ENCODE data around the gene TPCN1. TPM values are rescaled to one million over a fixed set of nuclear protein-coding genes. Genes with fewer than 3 reads are reported as not detected.
A peak's percentile ranks its signal among the peaks of the same experiment; 100 is the strongest.

Gene TPCN1
- total and polyA plus RNA-seq, 2 of the 13 experiments (the other 11 are each of a cell fraction or from before 2014, with no cell fraction given): 8.0 to 26.8 TPM

GRCh38 chr12:113185180-113186032, 35.9 kb upstream of the TPCN1 start, which contains the start of the genes DDX54 and RITA1 (continued):
- TF ChIP-seq, protein P1, sequence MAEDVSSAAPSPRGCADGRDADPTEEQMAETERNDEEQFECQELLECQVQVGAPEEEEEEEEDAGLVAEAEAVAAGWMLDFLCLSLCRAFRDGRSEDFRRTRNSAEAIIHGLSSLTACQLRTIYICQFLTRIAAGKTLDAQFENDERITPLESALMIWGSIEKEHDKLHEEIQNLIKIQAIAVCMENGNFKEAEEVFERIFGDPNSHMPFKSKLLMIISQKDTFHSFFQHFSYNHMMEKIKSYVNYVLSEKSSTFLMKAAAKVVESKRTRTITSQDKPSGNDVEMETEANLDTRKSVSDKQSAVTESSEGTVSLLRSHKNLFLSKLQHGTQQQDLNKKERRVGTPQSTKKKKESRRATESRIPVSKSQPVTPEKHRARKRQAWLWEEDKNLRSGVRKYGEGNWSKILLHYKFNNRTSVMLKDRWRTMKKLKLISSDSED (CRISPR knock-in tag; IDR thresholded peaks at IDR 0.05): no peak
- TF ChIP-seq FOXK2 (IDR thresholded peaks at IDR 0.05): peak; percentile 98
- TF ChIP-seq ZKSCAN5 (CRISPR knock-in tag; IDR thresholded peaks at IDR 0.05): no peak
- TF ChIP-seq ZNF10 (CRISPR knock-in tag; IDR thresholded peaks at IDR 0.05; ENCODE audit: borderline replicate concordance, low read depth): no peak
- peak; percentile 39; the same call in 1 of the 2 replicates for TF ChIP-seq ZNF567 (CRISPR knock-in tag; IDR thresholded peaks at IDR 0.05; ENCODE audit: borderline replicate concordance)
- TF ChIP-seq AGO1 (IDR thresholded peaks at IDR 0.05; ENCODE audit: low read depth, low read length, poor library complexity, severe bottlenecking): no peak
- TF ChIP-seq TIGD3 (CRISPR knock-in tag; IDR thresholded peaks at IDR 0.05; ENCODE audit: borderline replicate concordance): no peak
- peak; percentile 90 for TF ChIP-seq GMEB1 (CRISPR knock-in tag; IDR thresholded peaks at IDR 0.05; ENCODE audit: borderline replicate concordance)
- no peak for TF ChIP-seq RFXANK (CRISPR knock-in tag; IDR thresholded peaks at IDR 0.05)
- TF ChIP-seq HMG20B (CRISPR knock-in tag; conservative IDR thresholded peaks at IDR 0.05): peak; percentile 54; the same call in 1 of the 2 replicates
- no peak for TF ChIP-seq SSRP1 (CRISPR knock-in tag; IDR thresholded peaks at IDR 0.05)
- TF ChIP-seq, protein P2, sequence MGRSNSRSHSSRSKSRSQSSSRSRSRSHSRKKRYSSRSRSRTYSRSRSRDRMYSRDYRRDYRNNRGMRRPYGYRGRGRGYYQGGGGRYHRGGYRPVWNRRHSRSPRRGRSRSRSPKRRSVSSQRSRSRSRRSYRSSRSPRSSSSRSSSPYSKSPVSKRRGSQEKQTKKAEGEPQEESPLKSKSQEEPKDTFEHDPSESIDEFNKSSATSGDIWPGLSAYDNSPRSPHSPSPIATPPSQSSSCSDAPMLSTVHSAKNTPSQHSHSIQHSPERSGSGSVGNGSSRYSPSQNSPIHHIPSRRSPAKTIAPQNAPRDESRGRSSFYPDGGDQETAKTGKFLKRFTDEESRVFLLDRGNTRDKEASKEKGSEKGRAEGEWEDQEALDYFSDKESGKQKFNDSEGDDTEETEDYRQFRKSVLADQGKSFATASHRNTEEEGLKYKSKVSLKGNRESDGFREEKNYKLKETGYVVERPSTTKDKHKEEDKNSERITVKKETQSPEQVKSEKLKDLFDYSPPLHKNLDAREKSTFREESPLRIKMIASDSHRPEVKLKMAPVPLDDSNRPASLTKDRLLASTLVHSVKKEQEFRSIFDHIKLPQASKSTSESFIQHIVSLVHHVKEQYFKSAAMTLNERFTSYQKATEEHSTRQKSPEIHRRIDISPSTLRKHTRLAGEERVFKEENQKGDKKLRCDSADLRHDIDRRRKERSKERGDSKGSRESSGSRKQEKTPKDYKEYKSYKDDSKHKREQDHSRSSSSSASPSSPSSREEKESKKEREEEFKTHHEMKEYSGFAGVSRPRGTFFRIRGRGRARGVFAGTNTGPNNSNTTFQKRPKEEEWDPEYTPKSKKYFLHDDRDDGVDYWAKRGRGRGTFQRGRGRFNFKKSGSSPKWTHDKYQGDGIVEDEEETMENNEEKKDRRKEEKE (IDR thresholded peaks at IDR 0.05): no peak
- peak; percentile 53; the same call in 1 of the 2 replicates for TF ChIP-seq ZNF569 (CRISPR knock-in tag; IDR thresholded peaks at IDR 0.05; ENCODE audit: borderline replicate concordance)
- no peak for TF ChIP-seq RBM39 (IDR thresholded peaks at IDR 0.05; ENCODE audit: low read depth, low read length, poor library complexity, severe bottlenecking)
- no peak for TF ChIP-seq MZF1 (CRISPR knock-in tag; IDR thresholded peaks at IDR 0.05; ENCODE audit: borderline replicate concordance)
- TF ChIP-seq ZNF703 (CRISPR knock-in tag; IDR thresholded peaks at IDR 0.05; ENCODE audit: borderline replicate concordance): no peak; the same call in 1 of the 2 replicates
- TF ChIP-seq, protein P3, sequence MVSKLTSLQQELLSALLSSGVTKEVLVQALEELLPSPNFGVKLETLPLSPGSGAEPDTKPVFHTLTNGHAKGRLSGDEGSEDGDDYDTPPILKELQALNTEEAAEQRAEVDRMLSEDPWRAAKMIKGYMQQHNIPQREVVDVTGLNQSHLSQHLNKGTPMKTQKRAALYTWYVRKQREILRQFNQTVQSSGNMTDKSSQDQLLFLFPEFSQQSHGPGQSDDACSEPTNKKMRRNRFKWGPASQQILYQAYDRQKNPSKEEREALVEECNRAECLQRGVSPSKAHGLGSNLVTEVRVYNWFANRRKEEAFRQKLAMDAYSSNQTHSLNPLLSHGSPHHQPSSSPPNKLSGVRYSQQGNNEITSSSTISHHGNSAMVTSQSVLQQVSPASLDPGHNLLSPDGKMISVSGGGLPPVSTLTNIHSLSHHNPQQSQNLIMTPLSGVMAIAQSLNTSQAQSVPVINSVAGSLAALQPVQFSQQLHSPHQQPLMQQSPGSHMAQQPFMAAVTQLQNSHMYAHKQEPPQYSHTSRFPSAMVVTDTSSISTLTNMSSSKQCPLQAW (CRISPR knock-in tag; IDR thresholded peaks at IDR 0.05): peak; percentile 65
- no peak for TF ChIP-seq AKAP8 (CRISPR knock-in tag; IDR thresholded peaks at IDR 0.05)
- no peak for TF ChIP-seq ZFP90 (CRISPR knock-in tag; IDR thresholded peaks at IDR 0.05; ENCODE audit: borderline replicate concordance)
